NCI-H82 (cell line): ENCODE measurements around the gene FCHSD2.
"Not testable (repeated sequence)": the region's sequence is repeated elsewhere in the genome, so short reads cannot be mapped to it uniquely, and the experiment has no call there.

ENCODE experiments used
- DNase-seq: peaks from one replicate; lab custom pipeline; 2025; lab: John Stamatoyannopoulos, UW

FCHSD2 gene

DNA sequence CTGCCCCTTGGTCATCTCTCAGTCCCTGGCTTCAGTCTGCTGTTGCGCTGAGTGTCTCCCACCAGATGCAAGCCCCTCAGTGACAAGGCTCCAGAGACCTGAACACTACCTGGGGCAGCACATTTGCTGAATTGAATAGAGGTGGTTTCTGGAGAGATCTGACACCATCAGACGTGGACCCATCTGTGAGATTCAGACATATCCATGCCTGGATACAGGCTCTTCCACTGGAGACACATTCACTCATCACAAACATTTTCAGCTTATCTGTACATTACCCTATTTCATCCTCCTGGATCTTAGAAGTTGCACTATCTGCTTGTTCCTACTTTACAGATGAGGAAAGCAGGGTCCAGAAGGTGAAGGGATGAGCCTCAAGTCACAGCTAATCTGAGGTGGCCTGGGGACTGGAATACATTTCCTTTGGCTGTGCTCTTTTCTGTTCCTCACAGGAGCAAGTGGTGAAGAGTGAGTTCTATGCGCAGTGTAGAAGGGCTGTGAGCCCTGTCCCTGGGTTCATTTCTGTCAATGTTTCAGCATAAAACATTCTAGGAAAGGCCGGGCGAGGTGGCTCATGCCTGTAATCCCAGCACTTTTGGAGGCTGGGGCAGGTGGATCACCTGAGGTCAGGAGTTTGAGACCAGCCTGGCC, 308.9 kb downstream of the FCHSD2 start:
- DNase-seq = no peak

DNA sequence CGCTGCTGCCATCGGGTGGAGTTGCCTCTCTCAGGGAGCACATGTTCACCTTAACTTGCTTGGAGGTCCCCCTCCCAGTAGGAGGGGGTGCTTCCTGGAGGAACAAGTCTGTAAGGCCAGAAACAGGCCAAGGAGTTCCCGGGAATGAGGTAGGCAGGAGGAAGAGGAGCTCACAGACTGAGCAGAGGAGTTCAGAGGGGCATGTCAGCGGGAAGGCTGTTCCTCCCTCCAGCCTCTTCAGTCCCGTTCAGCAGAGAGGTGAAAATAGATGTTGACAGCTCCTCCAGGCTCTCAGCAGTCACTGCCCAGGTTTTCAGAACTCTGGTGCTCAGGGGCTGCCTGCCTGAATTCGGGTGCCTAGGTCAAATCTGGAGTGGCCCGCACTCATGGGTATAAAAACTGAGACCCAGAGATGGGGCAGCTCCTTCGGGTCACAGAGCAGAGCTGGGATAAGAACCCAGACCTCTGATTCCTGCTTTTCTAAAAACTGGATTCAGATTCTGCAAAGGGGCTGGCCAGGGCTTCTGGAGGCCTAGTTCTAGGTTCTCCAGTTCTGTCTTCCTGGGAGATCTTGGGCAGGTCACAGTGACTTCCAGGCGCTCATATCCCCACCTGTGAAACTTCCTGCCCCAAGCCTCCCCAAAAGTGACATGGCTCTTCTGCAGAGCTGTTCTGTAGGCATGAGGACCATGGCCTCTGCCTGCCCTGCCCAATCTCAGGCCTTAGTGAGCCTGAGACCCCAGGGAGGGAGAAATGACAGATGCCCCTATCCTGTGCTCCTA, 309.6 kb downstream of the FCHSD2 start:
- DNase-seq = no peak

- peak; percentile 88 for DNase-seq
Observed at GRCh38 chr11:72831521-72832300, 310.4 kb downstream of the FCHSD2 start.

DNA sequence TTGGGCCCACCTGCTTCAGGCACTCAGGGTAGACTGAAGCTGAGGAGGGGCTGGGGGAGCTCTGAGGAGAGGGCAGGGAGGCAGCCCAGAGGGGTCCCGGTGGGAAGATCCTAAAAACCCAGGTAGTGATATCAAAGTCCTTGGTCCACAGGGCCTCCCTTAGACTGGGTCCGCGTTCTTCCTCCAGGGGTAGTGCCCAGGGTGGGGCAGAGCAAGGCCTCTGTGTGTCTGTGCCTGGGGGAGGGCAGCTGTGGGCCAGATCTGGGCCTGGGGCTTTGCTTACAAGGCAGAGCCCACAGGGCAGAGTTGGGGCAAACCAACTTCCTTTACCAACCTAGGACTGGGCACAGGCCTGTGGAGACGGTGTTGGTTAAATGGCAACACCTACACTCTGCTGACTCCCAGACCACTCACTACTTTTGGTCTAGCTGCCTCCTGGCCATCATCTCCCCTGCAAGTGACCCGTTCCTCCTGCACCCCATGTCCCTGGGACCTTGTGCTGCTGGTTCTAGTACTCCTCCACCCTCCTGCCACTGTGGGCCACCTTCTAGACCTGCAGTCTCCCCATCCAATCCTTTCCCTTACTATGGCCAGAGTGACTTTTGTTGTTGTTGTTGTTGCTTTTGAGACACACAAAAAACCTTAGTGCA, 312.1 kb downstream of the FCHSD2 start:
- no peak for DNase-seq

GRCh38 chr11:72829178-72829577, 312.9 kb downstream of the FCHSD2 start:
- DNase-seq = no peak

DNA sequence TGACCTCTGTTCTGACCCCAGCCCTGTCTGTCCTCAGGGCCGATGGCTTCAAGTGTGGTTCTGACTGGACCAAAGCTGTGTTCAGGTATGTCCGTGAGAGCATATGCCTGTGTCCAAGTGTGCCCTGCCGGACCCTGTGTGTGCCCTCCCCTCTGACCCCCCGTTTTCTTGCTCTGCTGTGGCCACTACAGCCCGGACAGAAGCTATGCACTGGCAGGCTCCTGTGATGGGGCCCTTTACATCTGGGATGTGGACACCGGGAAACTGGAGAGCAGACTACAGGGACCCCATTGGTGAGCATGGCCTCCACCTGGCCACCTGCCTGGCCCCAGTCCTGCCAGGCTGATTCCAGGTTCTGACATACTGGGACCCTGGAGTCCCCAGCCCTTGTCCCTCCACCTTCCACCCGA, 313.4 kb downstream of the FCHSD2 start:
- no peak for DNase-seq

- no peak for DNase-seq
Observed at GRCh38 chr11:72828081-72828567, 314.0 kb downstream of the FCHSD2 start.

GRCh38 chr11:72827656-72828055, 314.5 kb downstream of the FCHSD2 start:
- not testable (repeated sequence) for DNase-seq

DNA sequence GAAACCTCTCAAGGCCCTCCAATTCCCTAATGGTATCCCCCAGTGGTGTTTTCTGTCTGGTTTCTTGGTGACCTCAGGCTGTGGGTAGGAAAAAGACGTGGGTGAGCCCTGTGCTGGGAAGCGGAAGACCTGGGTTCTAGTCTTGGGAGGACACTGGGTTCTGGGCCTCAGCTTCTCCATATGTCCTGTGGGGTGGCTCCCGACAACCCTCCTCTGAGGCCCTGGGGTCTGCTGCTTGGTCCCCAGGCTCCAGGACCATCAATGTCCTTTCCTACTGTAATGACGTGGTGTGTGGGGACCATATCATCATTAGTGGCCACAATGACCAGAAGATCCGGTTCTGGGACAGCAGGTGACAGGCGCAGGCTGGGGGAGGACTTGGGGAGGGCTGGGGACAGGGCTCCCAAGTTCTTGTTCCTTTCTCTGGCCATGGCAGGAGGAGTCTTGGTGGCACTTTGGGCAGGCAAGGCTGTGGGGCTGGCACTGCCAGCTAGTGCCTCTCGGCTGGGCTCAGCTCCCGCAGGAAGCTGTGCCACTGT, 315.1 kb downstream of the FCHSD2 start:
- DNase-seq = no peak

DNA sequence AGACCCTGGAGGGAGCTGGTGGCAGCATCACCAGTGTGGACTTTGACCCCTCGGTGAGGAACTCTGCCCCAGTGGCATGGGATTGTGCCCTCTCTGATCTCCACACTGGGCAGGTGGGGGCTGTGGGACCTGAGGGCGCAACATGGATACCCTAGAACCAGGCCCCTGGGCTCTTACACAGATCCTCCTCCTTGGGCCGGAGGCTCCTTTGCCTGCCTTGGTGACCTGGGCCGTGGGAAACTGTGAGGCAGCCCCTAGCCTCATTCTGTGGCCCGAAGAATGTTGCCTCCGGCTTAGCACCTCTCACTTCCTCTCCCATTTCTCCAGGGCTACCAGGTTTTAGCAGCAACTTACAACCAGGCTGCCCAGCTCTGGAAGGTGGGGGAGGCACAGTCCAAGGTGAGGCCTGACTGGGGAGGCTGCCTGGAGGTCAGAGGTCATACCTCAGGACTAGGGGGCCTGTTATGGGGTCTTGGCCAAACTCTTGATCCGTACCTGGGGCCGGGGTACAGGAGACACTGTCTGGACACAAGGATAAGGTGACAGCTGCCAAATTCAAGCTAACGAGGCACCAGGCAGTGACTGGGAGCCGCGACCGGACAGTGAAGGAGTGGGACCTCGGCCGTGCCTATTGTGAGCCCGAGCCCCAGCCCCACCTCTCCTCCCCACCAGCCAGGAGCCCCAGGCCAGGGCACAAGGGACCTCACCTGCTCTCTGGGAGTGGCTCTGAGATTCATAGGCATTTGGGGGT, 315.8 kb downstream of the FCHSD2 start:
- no peak for DNase-seq

GRCh38 chr11:72825661-72826060, 316.5 kb downstream of the FCHSD2 start:
- DNase-seq = no peak

GRCh38 chr11:72824811-72825505, 317.2 kb downstream of the FCHSD2 start:
- DNase-seq = no peak

DNA sequence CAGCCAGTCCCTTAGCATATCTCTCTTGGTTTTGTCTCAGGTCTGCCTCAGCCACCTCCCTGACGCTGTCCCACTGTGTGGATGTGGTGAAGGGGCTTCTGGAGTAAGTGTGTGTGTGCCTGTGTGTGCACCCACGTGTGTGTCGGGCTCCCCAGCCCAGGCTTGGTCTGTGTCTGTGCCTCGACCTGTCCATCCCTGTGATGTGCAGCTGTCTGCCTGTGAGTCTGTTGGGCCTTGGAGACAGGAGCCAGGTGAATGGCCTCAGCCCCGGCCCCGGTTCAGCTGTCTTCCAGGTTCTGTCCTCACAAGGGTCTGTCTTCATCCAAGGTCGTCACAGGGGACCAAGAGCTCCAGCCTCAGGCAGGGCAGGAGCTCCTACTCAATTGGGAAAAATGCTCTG, 318.1 kb downstream of the FCHSD2 start:
- DNase-seq = no peak

DNA sequence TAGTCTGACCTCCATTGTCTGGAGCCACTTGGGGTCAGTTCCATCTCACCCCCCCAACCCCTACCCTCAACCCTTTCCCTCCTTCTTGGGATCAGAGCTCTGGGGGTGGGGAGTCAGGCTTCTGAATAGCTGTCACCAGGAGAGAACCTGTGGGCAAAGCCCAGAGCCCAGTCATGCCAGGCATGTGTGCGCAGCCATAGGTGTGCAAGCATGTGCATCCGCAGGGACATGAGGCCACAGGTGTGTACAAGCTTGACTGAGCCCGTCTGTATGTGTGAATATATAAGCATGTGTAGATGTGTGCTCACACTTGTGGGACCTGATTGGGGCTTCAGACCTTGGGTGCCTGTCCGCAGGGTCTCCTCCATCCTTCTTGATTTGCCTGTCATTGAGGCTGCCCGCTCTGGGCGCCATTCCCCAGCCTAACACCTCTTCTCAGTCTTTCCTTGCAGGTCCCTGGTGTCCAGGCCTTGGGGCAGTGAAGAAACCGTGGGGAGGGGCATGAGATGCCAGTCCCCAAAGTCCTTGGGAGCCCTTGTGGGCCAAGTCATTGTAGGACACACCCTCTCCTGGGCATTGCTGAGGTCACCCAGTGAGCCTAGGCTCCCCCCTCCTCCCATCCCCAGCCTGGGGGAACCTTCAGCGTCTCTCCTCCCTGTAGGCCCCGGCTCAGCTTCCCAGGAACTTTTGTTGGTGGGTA, 318.9 kb downstream of the FCHSD2 start:
- no peak for DNase-seq

DNA sequence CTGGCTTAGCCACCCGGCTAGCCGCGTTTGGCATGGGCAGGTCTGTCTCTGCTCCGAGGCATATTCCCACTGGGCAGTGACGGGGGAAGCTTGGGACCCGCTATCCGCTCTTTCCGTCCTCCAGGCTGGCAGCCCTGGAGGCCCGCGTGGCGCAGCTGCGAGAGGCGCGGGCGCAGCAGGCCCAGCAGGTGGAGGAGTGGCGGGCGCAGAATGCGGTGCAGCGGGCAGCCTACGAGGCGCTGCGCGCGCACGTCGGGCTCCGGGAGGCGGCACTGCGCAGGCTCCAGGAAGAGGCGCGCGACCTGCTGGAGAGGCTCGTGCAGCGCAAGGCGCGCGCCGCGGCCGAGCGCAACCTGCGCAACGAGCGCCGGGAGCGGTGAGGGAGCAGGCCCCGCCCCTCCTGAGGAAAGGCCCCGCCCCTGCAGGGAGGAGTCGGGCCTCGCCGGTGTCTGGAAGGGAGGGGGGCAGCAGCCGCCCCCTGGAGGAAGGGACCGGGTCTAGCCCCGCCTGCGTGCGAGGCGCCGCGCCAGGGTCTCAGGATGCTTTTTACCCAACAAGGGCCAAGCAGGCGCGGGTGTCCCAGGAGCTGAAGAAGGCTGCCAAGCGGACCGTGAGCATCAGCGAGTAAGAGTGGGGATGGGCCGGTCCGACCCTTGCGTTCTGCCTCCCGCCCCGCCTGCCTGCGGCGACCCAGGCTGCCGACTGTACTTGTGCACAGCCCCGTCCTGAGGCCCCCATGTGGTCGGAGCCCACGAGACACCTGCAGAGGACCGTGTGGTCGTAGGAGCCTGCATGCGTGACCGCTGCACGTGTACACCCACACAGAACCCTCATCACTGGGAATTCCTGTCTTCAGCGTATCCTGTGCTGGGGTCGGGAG, 320.0 kb downstream of the FCHSD2 start:
- peak; percentile 94 for DNase-seq

GRCh38 chr11:72821221-72821919, 320.7 kb downstream of the FCHSD2 start:
- DNase-seq = peak; percentile 54

- no peak for DNase-seq
Observed at GRCh38 chr11:72820439-72821139, 321.5 kb downstream of the FCHSD2 start.

DNA sequence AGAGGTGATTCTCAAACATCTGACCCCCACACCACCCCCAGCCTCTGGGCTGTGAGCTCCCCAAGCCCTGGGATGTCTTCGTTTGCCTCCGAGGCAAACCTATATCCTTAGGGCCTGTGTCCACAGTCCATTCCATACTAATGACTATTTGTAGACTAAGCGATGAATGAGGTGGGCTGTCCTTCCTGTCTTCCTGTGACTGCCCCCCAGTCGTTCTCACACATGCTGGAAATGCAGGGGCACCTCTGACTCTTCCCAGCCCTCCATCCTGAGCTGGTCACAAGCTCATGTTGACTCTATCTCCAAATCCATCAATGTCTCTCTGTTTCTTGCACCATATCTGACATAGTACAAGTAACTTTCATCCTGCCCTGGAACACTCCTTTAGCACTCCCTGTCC, 323.1 kb downstream of the FCHSD2 start:
- no peak for DNase-seq
